HG02840 (cell line): ENCODE data around the gene ETV6.

Source experiments
- ATAC-seq: cut with Tn5 transposase; IDR thresholded peaks from one replicate; pipeline ENCODE4 v1.9.1; 2021; ENCODE audit warnings: mild to moderate bottlenecking, moderate library complexity, moderate number of reproducible peaks; ENCODE audit not compliant: unreplicated experiment, low FRiP score

The ETV6 gene

DNA sequence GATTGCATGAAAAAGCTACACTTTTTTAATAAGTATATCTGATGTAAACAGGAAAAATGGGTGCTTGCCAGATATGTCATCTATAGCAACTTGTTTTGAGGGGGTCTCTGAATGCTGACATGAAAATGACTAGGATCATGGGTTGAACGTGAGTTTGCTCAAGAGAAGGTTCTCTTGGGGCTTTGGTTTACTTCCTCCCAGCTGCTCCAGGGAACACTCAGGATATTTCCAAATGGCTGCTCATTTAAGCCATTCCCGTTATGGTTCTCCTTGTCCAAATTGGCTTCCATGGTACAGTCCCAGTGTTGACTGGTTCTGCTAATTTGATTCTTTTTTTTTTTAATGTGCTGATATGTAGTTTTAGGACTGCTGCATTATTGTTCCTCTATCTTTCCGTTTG, 118.3 kb downstream of the ETV6 start:
- no peak for ATAC-seq

DNA sequence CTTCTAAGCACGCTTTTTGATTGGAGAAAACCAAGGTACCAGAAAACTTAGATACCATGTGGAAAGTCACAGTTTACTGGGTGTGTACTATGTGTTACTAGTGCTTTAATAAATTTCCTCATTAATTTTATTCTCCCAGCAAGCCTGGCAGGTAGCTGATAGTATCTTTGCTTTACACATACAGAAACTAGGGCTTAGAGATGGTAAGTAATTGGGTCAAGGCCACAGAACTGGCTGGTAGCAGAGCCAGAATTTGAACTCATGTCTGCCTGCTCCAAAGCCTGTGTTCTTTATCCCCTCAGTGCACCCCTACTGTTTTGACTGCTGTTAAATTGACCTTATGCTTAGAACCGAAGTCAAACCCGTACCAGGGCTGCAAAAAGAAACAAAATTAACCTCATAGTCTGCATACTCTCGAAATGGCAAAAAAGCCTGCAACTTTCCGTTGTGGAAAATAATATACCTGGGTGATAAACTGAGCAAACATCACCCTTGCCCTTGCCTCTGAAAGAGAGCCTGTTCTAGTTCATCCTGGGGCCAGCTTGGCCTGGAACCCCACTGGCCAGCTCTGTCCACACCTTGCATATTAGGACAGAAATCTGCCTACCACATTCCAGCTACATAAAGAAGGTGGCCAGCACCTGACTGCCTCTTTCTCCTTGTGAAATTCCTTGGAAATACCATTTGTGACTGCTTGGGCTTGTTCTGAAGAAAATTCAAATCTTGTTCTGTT, 118.9 kb downstream of the ETV6 start:
- ATAC-seq: no peak

DNA sequence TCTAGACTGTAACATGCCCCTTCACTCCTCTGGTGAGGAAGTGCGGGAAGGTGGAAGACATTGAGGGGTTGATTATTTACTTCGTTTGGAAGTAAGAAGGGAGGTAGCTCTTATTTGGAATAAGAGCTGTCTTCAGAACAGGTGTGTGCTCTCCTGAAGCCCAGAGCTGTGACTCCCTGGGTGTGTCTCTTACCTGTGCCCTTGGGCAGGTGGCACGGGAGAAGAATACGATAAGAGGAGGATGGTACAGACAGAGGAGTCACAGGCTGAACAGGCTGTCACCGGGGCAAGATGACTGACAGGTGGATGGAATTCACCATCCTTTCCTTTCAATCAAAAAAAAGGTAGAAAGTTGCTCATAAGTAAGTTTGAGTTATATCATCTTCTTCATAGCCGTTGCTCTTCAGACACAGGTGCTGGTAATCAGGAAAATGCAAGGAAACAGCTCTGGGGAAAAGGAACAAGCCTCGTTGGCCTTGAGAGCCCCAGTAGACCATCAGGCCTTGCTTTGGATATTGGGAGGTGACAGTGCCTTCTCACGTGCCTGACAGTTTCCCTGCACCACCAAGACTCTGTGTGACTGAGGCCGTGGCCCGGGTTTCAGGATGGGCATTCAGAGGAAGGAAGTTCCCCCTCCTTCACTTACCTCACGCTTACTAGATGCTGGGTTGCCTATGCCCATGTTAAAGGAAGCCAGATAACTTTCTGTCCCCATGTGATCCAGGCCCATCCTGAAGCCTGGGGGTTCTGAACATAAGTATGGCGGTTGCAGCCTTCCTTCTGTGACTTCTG, 120.4 kb downstream of the ETV6 start:
- ATAC-seq: no peak

DNA sequence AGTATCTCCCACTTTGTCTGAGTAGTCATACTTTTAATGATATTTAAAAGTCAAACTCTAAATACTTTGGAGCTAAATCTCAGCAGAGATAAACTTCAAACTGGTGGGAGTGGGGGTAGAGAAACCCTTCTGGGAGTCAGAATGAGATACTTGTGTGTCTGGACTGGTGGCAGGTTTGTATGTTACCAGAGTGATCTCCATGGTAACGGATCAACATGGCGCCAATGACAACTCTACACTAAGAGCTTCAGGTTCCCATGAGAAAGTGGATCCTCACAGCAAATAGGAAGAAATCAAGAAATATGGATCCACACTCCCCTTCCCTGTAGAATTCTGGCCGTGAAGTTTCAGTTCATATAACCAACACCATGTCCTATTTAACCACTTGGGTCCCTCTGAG, 121.9 kb downstream of the ETV6 start:
- ATAC-seq: no peak

DNA sequence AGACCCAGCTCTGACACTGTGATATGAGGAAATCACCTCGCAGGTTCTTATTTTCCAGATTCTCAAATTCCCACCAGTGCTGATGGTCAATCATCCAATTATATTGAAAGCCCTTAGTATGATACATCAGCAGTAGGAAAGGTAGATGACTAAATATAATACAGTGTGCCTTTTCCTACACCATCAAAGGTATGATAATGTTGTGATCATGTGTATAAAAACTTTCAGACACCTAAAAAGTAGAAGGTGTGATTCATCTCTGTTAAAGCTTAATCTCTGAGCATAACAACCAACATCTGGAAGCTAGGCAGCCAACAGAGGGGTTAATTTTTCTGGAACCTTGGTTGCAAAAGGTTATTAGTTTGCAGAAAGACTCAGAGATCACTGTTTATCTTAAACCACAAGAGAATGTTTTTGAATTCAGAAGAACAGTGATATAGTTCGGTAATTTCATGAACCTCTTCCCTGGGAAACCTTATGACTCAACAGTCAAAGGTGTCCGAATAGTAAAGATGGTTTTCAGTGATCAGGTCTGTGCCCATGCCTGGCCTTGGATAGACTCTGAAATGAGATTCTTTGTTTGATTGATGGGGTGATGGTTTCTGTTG, 122.5 kb downstream of the ETV6 start:
- ATAC-seq: no peak

DNA sequence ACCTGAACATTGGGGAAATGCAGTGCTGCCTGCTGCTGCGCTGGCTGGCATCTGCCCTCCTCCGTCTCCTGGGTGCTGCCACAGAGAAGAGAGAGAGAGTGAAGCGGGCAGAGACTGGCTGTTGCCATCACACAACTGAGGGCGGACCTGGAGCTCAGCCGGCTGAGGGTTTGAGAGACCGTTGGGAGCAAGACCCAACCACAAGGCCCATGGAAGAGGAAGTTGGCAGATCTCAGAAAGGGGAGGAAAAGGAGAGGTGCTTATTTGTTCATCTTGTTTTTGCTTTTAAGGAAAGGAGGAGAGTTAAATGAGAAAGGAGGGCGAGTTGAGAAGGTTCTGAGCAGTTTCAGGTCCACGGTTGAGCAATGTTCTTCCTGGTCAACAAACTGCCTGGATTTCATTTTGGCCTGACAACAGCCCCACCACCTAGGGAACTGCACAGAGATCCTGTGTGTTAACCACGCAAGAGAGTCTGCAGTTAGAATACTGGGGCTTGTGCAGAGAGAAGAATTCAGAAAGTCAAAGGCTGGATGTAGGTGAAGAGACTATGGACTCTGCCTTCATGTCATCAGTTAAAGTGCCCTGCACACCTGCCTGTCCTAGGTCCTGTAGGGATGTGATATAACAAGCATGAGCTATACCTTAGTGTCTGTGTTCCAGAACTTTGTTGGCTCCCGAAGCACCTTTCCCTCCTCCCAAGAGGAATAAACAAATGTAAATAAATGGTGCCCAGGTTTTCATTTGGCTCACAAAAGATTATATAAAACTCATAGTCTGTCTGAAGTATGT, 124.6 kb downstream of the ETV6 start:
- ATAC-seq: no peak

DNA sequence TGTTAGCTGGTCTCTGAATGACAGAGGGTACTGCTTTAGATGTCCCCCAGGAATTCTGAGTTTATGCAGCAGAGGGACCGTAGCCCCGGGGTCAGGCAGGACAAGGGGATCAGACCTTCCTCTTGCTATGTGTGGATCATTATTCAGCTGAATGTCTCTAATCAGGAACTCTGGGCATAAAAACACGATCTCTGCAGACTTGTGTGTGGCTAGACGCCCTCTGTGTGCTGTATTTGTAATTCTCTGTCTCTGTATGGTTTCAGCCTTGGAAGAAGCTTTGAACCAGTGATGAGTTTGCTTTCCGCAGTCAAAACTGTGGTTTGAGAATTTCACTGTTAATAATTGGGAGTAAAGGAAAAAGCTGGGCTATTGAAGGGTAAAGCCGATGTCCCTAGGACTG, 125.3 kb downstream of the ETV6 start:
- ATAC-seq: no peak

DNA sequence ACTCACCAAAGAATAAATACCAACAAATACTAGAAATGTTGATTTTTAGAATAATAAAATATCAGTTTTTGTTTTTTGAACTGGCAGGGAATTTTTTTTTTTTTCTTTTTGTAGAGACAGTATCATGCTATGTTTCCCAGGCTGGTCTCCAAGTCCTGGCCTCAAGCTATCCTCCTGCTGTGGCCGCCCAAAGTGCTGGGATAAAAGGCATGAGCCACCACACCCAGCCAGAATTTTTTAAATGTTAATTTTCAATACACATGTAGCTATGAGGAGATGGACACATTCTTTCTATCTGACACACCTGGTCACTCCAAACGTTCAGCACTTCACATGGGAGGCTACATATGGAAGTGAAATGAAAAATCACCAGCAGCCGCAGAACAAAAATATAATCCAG, 126.8 kb downstream of the ETV6 start:
- ATAC-seq: no peak

DNA sequence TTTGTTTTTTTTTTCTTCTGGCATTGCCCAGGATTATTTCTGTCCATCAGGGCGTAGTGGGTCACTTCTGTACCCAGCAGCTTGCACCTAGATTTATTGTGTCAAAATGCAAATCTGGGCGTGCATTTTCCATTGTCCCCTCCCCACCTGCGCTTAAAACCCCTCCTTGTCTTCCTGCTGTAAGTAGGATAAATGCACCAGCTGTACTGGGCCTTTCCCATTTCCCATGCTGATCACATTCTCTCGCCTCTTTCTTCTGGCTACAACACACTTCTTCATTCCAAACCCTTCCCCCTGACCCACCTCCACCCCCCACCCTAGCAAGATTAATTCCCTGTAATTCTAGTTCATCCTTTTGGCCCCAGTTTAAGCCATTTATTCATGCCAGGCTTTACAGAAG, 128.0 kb downstream of the ETV6 start:
- ATAC-seq: no peak

DNA sequence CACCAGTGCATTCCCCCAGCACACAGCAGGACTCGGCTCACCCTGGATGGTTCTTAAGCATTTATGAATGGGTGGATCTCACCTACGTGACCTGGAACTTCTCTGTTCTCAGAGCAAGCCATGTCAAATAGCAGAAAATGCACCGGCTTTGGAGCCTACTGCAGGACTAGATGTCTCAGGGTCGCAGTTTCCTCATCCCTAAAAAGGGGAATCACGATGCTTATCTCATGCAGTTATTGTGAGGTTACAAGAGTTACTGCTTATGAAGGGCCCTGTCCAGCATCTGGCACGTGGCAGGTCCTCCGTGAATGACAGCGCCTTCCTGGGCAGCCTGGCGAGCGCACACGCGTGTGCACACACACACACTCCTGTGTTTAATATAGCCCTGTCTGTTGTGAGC, 128.5 kb downstream of the ETV6 start:
- ATAC-seq: no peak

DNA sequence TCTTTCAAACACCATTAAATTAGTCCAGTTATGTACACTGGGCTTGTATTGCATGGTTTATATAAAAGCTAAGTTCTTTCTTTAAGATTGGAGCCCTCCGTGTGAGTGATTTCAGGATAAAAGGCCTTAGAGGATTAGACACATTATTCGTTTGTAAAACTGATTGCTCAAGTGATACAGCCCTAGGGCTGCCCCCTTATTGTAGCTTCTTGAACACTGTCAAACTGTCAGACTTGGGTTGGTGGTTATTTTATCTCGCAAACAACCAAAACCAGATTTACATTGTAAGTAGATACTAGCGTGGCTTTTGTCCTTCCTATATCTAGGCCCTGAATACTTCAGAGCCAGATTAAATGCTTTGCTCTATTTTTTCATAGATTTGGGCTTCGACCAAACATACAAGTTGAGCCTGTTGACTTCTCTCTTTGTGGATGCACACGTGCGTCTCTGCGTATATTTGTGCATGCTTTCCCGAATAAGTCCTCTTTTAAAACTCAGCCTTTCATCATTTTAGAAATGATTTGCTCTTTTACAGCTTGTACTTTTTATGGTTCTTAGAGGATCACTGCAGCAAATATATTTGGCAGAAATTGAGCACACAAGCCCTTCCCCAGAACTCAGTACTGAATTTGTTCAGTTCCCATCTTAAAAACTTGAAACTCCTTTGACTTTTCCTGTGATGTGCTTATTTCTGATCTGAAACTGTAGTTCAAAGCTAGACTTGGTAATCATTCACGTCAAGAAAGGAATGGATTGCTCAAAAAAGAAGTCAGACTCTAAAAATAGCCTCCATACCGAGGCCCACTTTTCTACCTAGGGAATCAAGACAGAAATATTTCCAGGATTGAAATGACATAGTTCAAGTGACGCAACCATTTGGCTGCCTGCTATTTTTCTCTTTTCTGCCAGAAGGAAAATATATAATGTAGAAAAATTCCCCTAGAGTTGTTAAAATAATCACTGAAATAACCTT, 129.5 kb downstream of the ETV6 start:
- no peak for ATAC-seq

DNA sequence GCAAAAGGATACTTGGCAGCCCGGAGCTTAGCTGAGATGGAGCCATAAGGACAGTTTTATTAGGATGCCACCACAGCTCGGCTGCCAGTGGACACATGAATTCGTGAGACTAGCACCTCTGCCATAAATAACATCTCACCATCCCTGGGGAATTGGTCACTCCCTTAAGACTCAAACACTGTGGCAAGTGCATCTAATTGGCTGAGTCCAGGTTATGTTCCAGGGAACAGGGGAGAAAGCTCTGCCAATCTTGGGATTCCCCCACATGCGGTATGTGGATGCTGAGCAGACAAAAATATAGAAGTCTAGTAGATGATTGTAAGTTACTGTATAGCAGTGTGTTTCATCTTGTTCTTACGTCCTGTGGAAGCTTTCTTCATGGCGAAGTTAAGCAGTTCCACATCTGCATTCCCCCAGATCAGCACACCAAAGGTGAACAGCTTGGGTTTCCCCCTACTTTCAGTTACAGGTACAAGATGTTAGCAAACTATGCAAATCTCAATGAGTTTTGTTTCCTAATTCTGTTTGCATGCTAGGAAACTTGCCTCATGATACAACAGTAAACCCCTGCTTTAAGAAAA, 131.1 kb downstream of the ETV6 start:
- peak; percentile 77 for ATAC-seq

DNA sequence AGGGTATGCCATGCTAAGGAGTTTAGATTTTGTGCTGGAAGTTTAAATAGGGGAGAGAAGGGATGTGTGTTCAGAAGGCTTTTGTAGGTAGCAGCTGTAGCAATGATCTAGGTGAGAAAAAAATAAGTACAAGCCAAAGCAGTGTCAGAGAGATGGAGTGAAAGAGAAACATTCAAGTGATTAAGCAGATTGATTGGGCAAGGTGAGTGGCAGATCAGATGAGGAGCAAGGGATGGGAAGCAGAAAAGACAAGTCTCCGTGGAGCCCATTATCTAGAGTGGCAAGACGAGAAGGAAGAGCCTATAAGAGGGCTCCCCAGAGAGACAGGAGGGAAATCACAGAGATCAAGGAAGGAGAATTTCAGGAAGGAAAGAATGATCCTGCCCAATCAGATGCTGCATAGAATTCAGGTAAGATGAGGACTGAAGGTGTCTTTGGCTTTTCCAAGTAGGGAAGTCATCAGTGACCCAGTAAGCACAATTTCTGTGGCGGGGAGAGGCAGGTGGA, 133.5 kb downstream of the ETV6 start:
- no peak for ATAC-seq

DNA sequence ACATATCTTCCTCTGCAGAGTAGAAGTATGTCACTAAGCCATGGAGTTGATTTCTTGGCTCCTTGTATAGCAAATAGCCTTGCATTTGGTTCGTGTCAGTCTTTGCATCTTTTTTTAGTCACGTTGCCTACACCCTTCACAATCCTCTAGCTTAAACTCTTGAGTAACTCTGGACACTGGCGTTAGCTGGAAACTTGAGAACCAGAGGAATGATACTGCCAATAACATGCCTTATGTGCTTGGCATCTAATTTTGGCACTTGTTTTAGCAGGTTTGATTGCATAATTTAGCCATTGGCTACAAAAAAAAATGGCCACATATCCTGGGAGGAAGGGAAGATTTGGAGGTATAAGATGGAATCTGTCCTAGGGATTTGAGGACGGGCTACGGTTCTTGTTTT, 136.2 kb downstream of the ETV6 start:
- no peak for ATAC-seq

DNA sequence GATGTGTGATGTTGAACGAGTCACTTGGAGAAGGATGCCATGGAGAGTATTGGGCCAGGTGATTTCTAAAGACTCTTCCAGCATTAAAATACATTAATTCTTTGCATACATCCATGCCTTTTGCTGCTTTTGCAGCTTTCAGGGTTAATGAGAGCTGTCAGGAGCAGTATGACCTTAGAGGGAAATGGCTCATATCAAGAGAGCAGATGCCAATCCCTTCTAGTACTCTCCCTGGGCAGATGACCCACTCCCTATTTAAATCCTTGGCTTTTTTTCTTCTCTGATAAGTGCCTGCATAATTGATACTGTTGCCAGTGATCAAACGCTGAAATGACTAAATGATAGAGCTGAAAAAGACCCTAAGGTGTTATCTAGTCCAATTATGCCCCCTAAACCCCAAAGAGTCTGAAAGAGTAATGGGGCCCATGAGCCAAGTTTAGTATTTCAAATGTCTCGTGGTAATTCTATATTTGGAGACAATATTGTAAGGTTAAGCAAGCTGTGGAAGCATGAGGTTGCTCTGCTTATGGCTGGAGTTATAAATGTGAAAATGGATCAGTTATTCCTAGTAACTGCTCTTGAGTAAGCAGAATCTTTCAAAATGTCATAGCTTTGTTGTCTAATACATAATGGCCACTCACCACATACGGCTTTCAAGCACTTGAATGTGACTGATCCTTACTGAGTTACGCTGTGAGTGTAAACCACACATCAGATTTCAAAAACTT, 137.3 kb downstream of the ETV6 start:
- no peak for ATAC-seq

DNA sequence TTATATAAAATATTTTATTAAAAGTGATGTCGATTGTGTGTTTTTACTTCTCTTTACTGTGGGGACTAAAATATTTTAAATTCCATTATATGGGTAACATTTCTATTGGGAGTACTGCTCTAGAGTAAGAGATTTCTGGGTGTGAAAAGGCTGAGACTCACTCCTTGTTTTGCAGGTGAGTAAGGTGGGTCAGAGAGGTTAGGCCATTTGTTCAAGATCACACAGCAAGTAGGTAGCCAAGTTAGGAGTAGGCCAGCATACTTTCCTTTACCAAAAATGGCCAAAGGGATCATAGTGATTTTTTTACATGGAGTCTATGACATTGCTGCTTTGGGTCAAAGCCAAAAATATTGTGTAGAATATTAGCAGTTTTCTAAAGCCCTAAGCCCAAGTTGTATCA, 138.0 kb downstream of the ETV6 start:
- ATAC-seq: no peak

DNA sequence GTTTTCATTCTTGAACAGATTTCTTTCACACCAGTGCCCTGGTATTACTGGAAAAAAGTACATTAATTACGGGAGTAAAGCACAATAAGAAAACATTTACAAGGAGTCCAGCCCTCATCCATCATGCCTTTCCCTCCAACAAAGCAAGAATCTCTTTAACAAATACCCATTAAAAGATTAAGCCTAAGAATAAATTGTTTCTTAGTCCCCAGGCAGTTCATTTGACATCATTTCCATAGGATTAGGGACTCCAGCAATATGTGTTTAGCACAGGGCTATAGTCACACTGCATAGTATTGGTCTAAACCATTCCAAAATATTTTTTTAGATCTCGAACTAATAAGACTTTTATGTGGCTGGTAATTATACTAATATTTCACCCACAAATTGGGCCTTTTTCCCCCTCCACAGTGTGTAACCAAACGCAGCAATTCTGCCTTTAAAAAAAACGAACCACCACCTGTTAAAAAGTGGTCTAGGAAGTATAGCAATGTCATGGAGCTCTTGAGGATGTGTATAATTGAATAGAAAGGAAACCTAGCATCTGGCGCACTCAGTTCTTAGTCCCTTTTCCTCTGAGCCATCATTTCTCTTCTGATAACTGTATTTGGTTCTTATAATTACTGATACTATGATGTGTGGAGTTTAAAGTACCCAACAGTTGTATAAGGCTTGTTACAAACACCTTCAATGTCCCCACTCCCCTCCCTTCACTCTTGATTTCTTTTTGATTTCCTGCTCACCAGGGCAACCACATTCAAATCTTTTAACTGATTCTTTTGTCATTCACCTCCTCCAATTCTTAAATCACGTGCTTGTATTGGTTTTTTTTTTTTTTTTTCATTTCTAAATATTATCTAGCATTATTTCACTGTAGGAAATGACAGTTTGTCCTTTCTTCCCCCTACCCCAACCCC, 138.7 kb downstream of the ETV6 start:
- ATAC-seq: no peak
